Measurements from ENCODE around the gene CPZ.
A peak's percentile ranks its signal among the peaks of the same experiment; 100 is the strongest.

The CPZ gene

GRCh38 chr4:8547912-8548730 lies 44.4 kb upstream of the CPZ start:
- Histone ChIP-seq H2AFZ (ENCODE audit: low read length) (no peak overlapping the region), H2BK120ac (ENCODE audit: low read depth, low read length) (no peak overlapping the region), H3K4me2 (ENCODE audit: insufficient read depth, low read length, poor library complexity, severe bottlenecking) (no peak overlapping the region), H2BK5ac (ENCODE audit: low read length) (no peak overlapping the region), H4K91ac (ENCODE audit: low read depth, low read length, poor library complexity) (no peak overlapping the region), H3K4ac (ENCODE audit: low read length) (no peak overlapping the region), H3K27ac (replicated peaks; ENCODE audit: low read length) (no peak overlapping the region), H3K79me1 (ENCODE audit: low read depth, low read length) (no peaks in the 10 kb centered on the region), H2BK12ac (ENCODE audit: low read length) (peak overlapping the region; percentile 69), H3K27me3 (ENCODE audit: control insufficient read depth in 3 of 3, insufficient read depth in 3 of 3, low read depth in 1 of 3, low read length in 3 of 3) (peaks cover 0 to 18% (median 0%) of the 10 kb centered on the region in 3 experiments), H4K8ac (ENCODE audit: low read depth, low read length) (no peak overlapping the region), H3K9me3 (replicated peaks in 1 of 2; ENCODE audit: control insufficient read depth in 2 of 2, insufficient read depth in 1 of 2, low read depth in 1 of 2, low read length in 2 of 2) (no peaks in the 10 kb centered on the region), H3K4me3 (ENCODE audit: low read length in 2 of 2) (no peak overlapping the region), H3K4me1 (ENCODE audit: control insufficient read depth in 2 of 2, insufficient read depth in 1 of 2, low read depth in 1 of 2, low read length in 2 of 2) (no peaks in the 10 kb centered on the region), H3K36me3 (replicated peaks in 1 of 2; ENCODE audit: control insufficient read depth in 2 of 2, insufficient read depth in 2 of 2, low read length in 2 of 2) (no peaks in the 10 kb centered on the region), H3K23ac (ENCODE audit: low read depth, low read length, poor library complexity) (peak overlapping the region; percentile 48), H3K18ac (ENCODE audit: low read length) (peak overlapping the region; percentile 6), H3K9ac (ENCODE audit: low read depth, low read length, poor library complexity) (no peak overlapping the region), H3K14ac (ENCODE audit: low read length) (no peak overlapping the region), H2AK5ac (ENCODE audit: low read depth, low read length) (peak overlapping the region; percentile 80), H2BK15ac (ENCODE audit: low read length) (no peak overlapping the region)
- no peak for DNase-seq (ENCODE audit: low spot score)
- WGBS, 2 donors (ENCODE audit: extremely low coverage in 2 of 2, insufficient read length in 2 of 2, insufficient replicate concordance in 1 of 2): no CpG with 5 or more reads among the region's 16 CpGs

- H4K91ac ChIP-seq (ENCODE audit: low read depth, low read length, poor library complexity): no peak overlapping the region
- H3K18ac ChIP-seq (ENCODE audit: low read length): no peak overlapping the region
- WGBS, 2 donors (ENCODE audit: extremely low coverage in 2 of 2, insufficient read length in 2 of 2, insufficient replicate concordance in 1 of 2): no CpG with 5 or more reads among the region's 14 CpGs
- no peak overlapping the region for H2AK5ac ChIP-seq (ENCODE audit: low read depth, low read length)
- peaks cover 0 to 18% (median 0%) of the 10 kb centered on the region in 3 experiments for H3K27me3 ChIP-seq (ENCODE audit: control insufficient read depth in 3 of 3, insufficient read depth in 3 of 3, low read depth in 1 of 3, low read length in 3 of 3)
- H3K23ac ChIP-seq (ENCODE audit: low read depth, low read length, poor library complexity): no peak overlapping the region
- no peaks in the 10 kb centered on the region for H3K9me3 ChIP-seq (replicated peaks in 1 of 2; ENCODE audit: control insufficient read depth in 2 of 2, insufficient read depth in 1 of 2, low read depth in 1 of 2, low read length in 2 of 2)
- H3K79me1 ChIP-seq (ENCODE audit: low read depth, low read length): no peaks in the 10 kb centered on the region
- H3K36me3 ChIP-seq (replicated peaks in 1 of 2; ENCODE audit: control insufficient read depth in 2 of 2, insufficient read depth in 2 of 2, low read length in 2 of 2): no peaks in the 10 kb centered on the region
- no peak overlapping the region for H3K9ac ChIP-seq (ENCODE audit: low read depth, low read length, poor library complexity)
- no peak overlapping the region for H2AFZ ChIP-seq (ENCODE audit: low read length)
- H2BK5ac ChIP-seq (ENCODE audit: low read length): no peak overlapping the region
- DNase-seq (ENCODE audit: low spot score): no peak
- H3K4me3 ChIP-seq (ENCODE audit: low read length in 2 of 2): no peak overlapping the region
- no peak overlapping the region for H3K27ac ChIP-seq (replicated peaks; ENCODE audit: low read length)
- no peak overlapping the region for H3K4ac ChIP-seq (ENCODE audit: low read length)
- H3K4me1 ChIP-seq (ENCODE audit: control insufficient read depth in 2 of 2, insufficient read depth in 1 of 2, low read depth in 1 of 2, low read length in 2 of 2): no peaks in the 10 kb centered on the region
- H2BK120ac ChIP-seq (ENCODE audit: low read depth, low read length): no peak overlapping the region
- H4K8ac ChIP-seq (ENCODE audit: low read depth, low read length): no peak overlapping the region
- H3K4me2 ChIP-seq (ENCODE audit: insufficient read depth, low read length, poor library complexity, severe bottlenecking): no peak overlapping the region
- no peak overlapping the region for H2BK12ac ChIP-seq (ENCODE audit: low read length)
- H2BK15ac ChIP-seq (ENCODE audit: low read length): no peak overlapping the region
- no peak overlapping the region for H3K14ac ChIP-seq (ENCODE audit: low read length)
Measured at GRCh38 chr4:8548731-8549351, 43.7 kb upstream of the CPZ start.

GRCh38 chr4:8549352-8549931 lies 43.1 kb upstream of the CPZ start:
- no peak overlapping the region for H3K4ac ChIP-seq (ENCODE audit: low read length)
- H3K18ac ChIP-seq (ENCODE audit: low read length): peak overlapping the region; percentile 32
- H3K4me1 ChIP-seq (ENCODE audit: control insufficient read depth in 2 of 2, insufficient read depth in 1 of 2, low read depth in 1 of 2, low read length in 2 of 2): no peaks in the 10 kb centered on the region
- H2BK15ac ChIP-seq (ENCODE audit: low read length): no peak overlapping the region
- no peaks in the 10 kb centered on the region for H3K9me3 ChIP-seq (replicated peaks in 1 of 2; ENCODE audit: control insufficient read depth in 2 of 2, insufficient read depth in 1 of 2, low read depth in 1 of 2, low read length in 2 of 2)
- no peak overlapping the region for H3K4me2 ChIP-seq (ENCODE audit: insufficient read depth, low read length, poor library complexity, severe bottlenecking)
- no peak overlapping the region for H4K91ac ChIP-seq (ENCODE audit: low read depth, low read length, poor library complexity)
- peak overlapping the region; percentile 37 for H3K23ac ChIP-seq (ENCODE audit: low read depth, low read length, poor library complexity)
- no peak overlapping the region for H4K8ac ChIP-seq (ENCODE audit: low read depth, low read length)
- H3K9ac ChIP-seq (ENCODE audit: low read depth, low read length, poor library complexity): no peak overlapping the region
- no CpG with 5 or more reads among the region's 11 CpGs for WGBS, 2 donors (ENCODE audit: extremely low coverage in 2 of 2, insufficient read length in 2 of 2, insufficient replicate concordance in 1 of 2)
- H2AFZ ChIP-seq (ENCODE audit: low read length): no peak overlapping the region
- H3K79me1 ChIP-seq (ENCODE audit: low read depth, low read length): no peaks in the 10 kb centered on the region
- DNase-seq (ENCODE audit: low spot score): no peak
- no peak overlapping the region for H3K27ac ChIP-seq (replicated peaks; ENCODE audit: low read length)
- no peak overlapping the region for H3K14ac ChIP-seq (ENCODE audit: low read length)
- H3K36me3 ChIP-seq (replicated peaks in 1 of 2; ENCODE audit: control insufficient read depth in 2 of 2, insufficient read depth in 2 of 2, low read length in 2 of 2): no peaks in the 10 kb centered on the region
- H2AK5ac ChIP-seq (ENCODE audit: low read depth, low read length): no peak overlapping the region
- H2BK12ac ChIP-seq (ENCODE audit: low read length): no peak overlapping the region
- H2BK120ac ChIP-seq (ENCODE audit: low read depth, low read length): no peak overlapping the region
- no peak overlapping the region for H3K4me3 ChIP-seq (ENCODE audit: low read length in 2 of 2)
- no peak overlapping the region for H2BK5ac ChIP-seq (ENCODE audit: low read length)
- peaks cover 0 to 21% (median 0%) of the 10 kb centered on the region in 3 experiments for H3K27me3 ChIP-seq (ENCODE audit: control insufficient read depth in 3 of 3, insufficient read depth in 3 of 3, low read depth in 1 of 3, low read length in 3 of 3)

- Histone ChIP-seq H3K79me1 (ENCODE audit: low read depth, low read length) (no peaks in the 10 kb centered on the region), H3K18ac (ENCODE audit: low read length) (peak overlapping the region; percentile 78), H2BK12ac (ENCODE audit: low read length) (no peak overlapping the region), H2BK15ac (ENCODE audit: low read length) (no peak overlapping the region), H2AFZ (ENCODE audit: low read length) (no peak overlapping the region), H2AK5ac (ENCODE audit: low read depth, low read length) (no peak overlapping the region), H3K4ac (ENCODE audit: low read length) (no peak overlapping the region), H3K27ac (replicated peaks; ENCODE audit: low read length) (no peak overlapping the region), H4K91ac (ENCODE audit: low read depth, low read length, poor library complexity) (no peak overlapping the region), H3K14ac (ENCODE audit: low read length) (no peak overlapping the region), H3K9me3 (replicated peaks in 1 of 2; ENCODE audit: control insufficient read depth in 2 of 2, insufficient read depth in 1 of 2, low read depth in 1 of 2, low read length in 2 of 2) (no peaks in the 10 kb centered on the region), H3K23ac (ENCODE audit: low read depth, low read length, poor library complexity) (no peak overlapping the region), H3K9ac (ENCODE audit: low read depth, low read length, poor library complexity) (no peak overlapping the region), H3K4me2 (ENCODE audit: insufficient read depth, low read length, poor library complexity, severe bottlenecking) (no peak overlapping the region), H4K8ac (ENCODE audit: low read depth, low read length) (no peak overlapping the region), H3K4me1 (ENCODE audit: control insufficient read depth in 2 of 2, insufficient read depth in 1 of 2, low read depth in 1 of 2, low read length in 2 of 2) (no peaks in the 10 kb centered on the region), H2BK5ac (ENCODE audit: low read length) (no peak overlapping the region), H3K4me3 (ENCODE audit: low read length in 2 of 2) (no peak overlapping the region), H3K36me3 (replicated peaks in 1 of 2; ENCODE audit: control insufficient read depth in 2 of 2, insufficient read depth in 2 of 2, low read length in 2 of 2) (no peaks in the 10 kb centered on the region), H2BK120ac (ENCODE audit: low read depth, low read length) (no peak overlapping the region), H3K27me3 (ENCODE audit: control insufficient read depth in 3 of 3, insufficient read depth in 3 of 3, low read depth in 1 of 3, low read length in 3 of 3) (peaks cover 0 to 24% (median 0%) of the 10 kb centered on the region in 3 experiments)
- WGBS, 2 donors (ENCODE audit: extremely low coverage in 2 of 2, insufficient read length in 2 of 2, insufficient replicate concordance in 1 of 2): no CpG with 5 or more reads among the region's 9 CpGs
- no peak for DNase-seq (ENCODE audit: low spot score)
Measured at GRCh38 chr4:8550691-8551090, 41.9 kb upstream of the CPZ start.

Measured in neuronal stem cell (in vitro differentiated cells).